ENCODE measurements around the gene HRH2.

Gene HRH2

DNA sequence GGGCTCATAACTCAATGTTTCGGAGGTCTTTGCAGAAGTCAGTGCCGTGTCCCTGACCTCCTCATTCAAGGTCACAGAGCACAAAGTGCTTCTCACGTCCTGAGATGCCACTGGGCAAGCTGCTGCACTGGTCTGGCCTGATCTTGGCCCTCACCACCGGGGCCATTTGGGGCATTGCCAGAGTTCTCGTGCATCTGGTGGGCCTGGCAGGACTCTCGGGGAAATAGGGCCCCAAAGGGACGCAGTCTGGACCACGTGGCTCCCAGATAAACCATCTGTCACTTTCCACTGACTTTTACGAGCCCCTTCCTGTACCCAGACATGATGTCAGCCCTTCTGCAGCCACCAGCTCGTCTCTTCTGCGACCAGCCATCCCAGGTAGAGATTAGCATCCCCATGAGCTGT lies 54.8 kb downstream of the HRH2 start:
- H3K9me3 ChIP-seq (ENCODE audit: insufficient read depth, low read length), result peaks cover 7% of the 10 kb centered on the region; the same call in 1 of the 2 replicates
- peaks cover 38% of the 10 kb centered on the region for H3K27me3 ChIP-seq (ENCODE audit: low read depth, low read length)
- H3K4me2 ChIP-seq (ENCODE audit: low read length), result no peak overlapping the region
- no peaks in the 10 kb centered on the region for H4K20me1 ChIP-seq (ENCODE audit: insufficient read depth, low read length)
- H3K79me2 ChIP-seq (ENCODE audit: low read length), result no peaks in the 10 kb centered on the region
- no peak overlapping the region for H3K4me3 ChIP-seq (ENCODE audit: low read length)
- no peak overlapping the region for H3K27ac ChIP-seq (ENCODE audit: low read length)
- H3K36me3 ChIP-seq (replicated peaks; ENCODE audit: low read depth, low read length), result no peaks in the 10 kb centered on the region
- no peak overlapping the region for H2AFZ ChIP-seq (ENCODE audit: low read depth, low read length)
- no peak for TF ChIP-seq EZH2phosphoT487 (IDR thresholded peaks at IDR 0.05; ENCODE audit: low read depth)
- TF ChIP-seq CTCF (IDR thresholded peaks at IDR 0.05; ENCODE audit: low read depth, low read length), result no peak
- H3K9ac ChIP-seq (ENCODE audit: low read length), result no peak overlapping the region
- no peaks in the 10 kb centered on the region for H3K4me1 ChIP-seq (ENCODE audit: low read length)

GRCh38 chr5:175713930-175714329 lies 56.1 kb downstream of the HRH2 start:
- Histone ChIP-seq H2AFZ (ENCODE audit: low read depth, low read length) (no peak overlapping the region), H3K4me2 (ENCODE audit: low read length) (no peak overlapping the region), H4K20me1 (ENCODE audit: insufficient read depth, low read length) (no peaks in the 10 kb centered on the region), H3K79me2 (ENCODE audit: low read length) (no peaks in the 10 kb centered on the region), H3K27me3 (ENCODE audit: low read depth, low read length) (peaks cover 32% of the 10 kb centered on the region), H3K9ac (ENCODE audit: low read length) (no peak overlapping the region), H3K9me3 (ENCODE audit: insufficient read depth, low read length) (peaks cover 7% of the 10 kb centered on the region; the same call in 1 of the 2 replicates), H3K27ac (ENCODE audit: low read length) (no peak overlapping the region), H3K4me3 (ENCODE audit: low read length) (no peak overlapping the region), H3K4me1 (ENCODE audit: low read length) (no peaks in the 10 kb centered on the region), H3K36me3 (replicated peaks; ENCODE audit: low read depth, low read length) (no peaks in the 10 kb centered on the region)
- TF ChIP-seq EZH2phosphoT487 (IDR thresholded peaks at IDR 0.05; ENCODE audit: low read depth), result no peak
- TF ChIP-seq CTCF (IDR thresholded peaks at IDR 0.05; ENCODE audit: low read depth, low read length), result no peak

DNA sequence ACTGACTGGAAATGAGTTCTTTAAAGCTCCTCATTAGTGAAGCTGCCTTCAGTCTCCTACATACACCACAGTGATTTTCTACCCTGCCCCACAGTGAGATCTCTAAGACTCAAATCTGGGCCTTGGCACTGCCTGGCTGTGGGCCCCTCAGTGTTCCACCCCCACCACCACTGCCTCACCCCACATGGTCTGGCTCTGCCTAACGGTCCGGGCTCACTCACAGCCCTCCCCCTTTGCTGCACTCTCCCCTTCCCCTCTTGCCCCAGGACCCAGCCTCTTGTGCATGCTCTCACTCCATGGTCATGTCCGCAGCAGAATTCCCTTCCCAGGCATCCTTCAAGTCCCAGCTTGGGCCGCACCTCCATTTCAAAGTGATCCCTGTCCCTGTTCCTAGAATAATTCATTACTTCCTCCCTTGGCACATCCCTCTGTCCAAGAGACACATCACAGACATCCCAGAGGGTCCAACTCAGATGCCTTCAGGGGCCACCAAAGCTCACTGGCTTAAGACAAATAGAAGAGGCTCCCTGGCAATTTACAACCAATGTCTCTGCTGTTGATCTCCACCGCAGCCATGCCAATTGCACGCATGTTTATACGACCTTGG lies 56.7 kb downstream of the HRH2 start:
- Histone ChIP-seq H3K27me3 (ENCODE audit: low read depth, low read length) (peaks cover 27% of the 10 kb centered on the region), H3K9ac (ENCODE audit: low read length) (no peak overlapping the region), H3K4me1 (ENCODE audit: low read length) (no peaks in the 10 kb centered on the region), H2AFZ (ENCODE audit: low read depth, low read length) (no peak overlapping the region), H3K4me3 (ENCODE audit: low read length) (no peak overlapping the region), H3K79me2 (ENCODE audit: low read length) (no peaks in the 10 kb centered on the region), H3K4me2 (ENCODE audit: low read length) (no peak overlapping the region), H3K9me3 (ENCODE audit: insufficient read depth, low read length) (peaks cover 7% of the 10 kb centered on the region; the same call in 1 of the 2 replicates), H3K27ac (ENCODE audit: low read length) (no peak overlapping the region), H4K20me1 (ENCODE audit: insufficient read depth, low read length) (no peaks in the 10 kb centered on the region), H3K36me3 (replicated peaks; ENCODE audit: low read depth, low read length) (no peaks in the 10 kb centered on the region)
- TF ChIP-seq EZH2phosphoT487 (IDR thresholded peaks at IDR 0.05; ENCODE audit: low read depth) (no peak), CTCF (IDR thresholded peaks at IDR 0.05; ENCODE audit: low read depth, low read length) (no peak)

DNA sequence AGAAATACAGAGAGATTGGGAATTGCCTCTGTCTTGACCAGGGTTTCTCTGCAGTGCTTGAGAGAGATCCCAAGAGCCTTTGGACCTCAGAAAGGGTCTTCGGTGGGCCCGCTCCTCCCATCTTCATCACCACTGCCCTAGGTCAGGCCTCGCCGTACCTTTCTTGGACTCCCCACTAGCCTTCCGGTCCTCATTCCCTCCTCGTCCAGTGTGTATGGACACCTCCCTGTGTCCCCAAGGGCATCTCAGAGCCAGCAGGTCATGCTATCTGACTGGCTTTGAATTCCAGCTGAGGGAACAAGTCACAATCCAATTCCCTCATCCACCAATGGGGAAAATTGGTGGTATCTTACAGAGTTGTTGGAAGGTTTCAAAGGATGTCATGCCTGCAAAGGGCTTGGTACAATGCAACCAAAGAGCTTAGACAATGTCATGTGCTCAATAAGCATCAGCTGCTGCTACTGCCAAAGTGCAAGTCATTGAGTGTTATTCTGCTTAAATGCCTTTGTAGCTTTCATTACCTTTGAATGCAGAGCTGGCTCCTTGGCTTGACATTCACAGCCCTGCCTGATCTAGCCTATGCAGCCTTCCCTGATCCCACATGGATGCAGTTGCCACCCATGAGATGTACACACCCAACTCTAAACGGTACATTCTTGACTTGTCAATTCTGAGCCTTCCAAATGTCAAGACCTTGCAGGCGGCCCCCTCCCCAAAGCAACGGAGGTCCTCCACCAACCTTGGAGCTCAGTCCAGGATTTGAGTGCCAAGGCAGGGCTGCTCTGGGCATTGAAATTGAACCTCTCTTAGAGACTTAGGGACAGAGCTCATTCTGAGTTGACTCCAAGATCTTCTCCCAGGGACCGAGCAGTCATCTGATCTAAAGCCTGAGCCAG lies 58.0 kb downstream of the HRH2 start:
- Histone ChIP-seq H3K9me3 (ENCODE audit: insufficient read depth, low read length) (peaks cover 7% of the 10 kb centered on the region; the same call in 1 of the 2 replicates), H3K36me3 (replicated peaks; ENCODE audit: low read depth, low read length) (no peaks in the 10 kb centered on the region), H3K79me2 (ENCODE audit: low read length) (no peaks in the 10 kb centered on the region), H3K27me3 (ENCODE audit: low read depth, low read length) (peaks cover 20% of the 10 kb centered on the region), H3K4me1 (ENCODE audit: low read length) (no peaks in the 10 kb centered on the region), H4K20me1 (ENCODE audit: insufficient read depth, low read length) (no peaks in the 10 kb centered on the region), H3K4me2 (ENCODE audit: low read length) (no peak overlapping the region), H3K9ac (ENCODE audit: low read length) (no peak overlapping the region), H3K4me3 (ENCODE audit: low read length) (no peak overlapping the region), H3K27ac (ENCODE audit: low read length) (no peak overlapping the region), H2AFZ (ENCODE audit: low read depth, low read length) (no peak overlapping the region)
- no peak for TF ChIP-seq CTCF (IDR thresholded peaks at IDR 0.05; ENCODE audit: low read depth, low read length)
